Stimulated activated memory B cell treated with anti-CD40 and anti-IgM and Interleukin-4, amounts not matched to agents 10 μg/mL and 1 μg/mL and 100 μg/mL, for 72 hours (primary cell): ENCODE measurements around the gene KBTBD12.

Experiments used
- ATAC-seq: fragments of 150-1000 bp; cut with Tn5 transposase; 2 replicates; pipeline ENCODE4 v1.10.0; 2021
- H3K27ac Mint-ChIP-seq: one replicate; pipeline ENCODE4 v1.8.0; 2022; ENCODE audit warnings: mild to moderate bottlenecking, mixed read lengths
- H3K27me3 Mint-ChIP-seq: one replicate; pipeline ENCODE4 v1.8.0; 2022; ENCODE audit warnings: mixed read lengths
- H3K36me3 Mint-ChIP-seq: one replicate; pipeline ENCODE4 v1.8.0; 2022; ENCODE audit warnings: mixed read lengths
- H3K4me1 Mint-ChIP-seq: one replicate; pipeline ENCODE4 v1.8.0; 2022; ENCODE audit warnings: mixed read lengths
- H3K4me3 Mint-ChIP-seq: one replicate; pipeline ENCODE4 v1.8.0; 2022; ENCODE audit warnings: mild to moderate bottlenecking, moderate library complexity, mixed read lengths
- H3K9me3 Mint-ChIP-seq: one replicate; pipeline ENCODE4 v1.8.0; 2022; ENCODE audit warnings: mixed read lengths

The KBTBD12 gene

GRCh38 chr3:127999509-128000106 is 84.6 kb downstream of the KBTBD12 start:
- Mint-ChIP-seq H3K4me1 (no peaks in the 10 kb centered on the region), H3K36me3 (no peaks in the 10 kb centered on the region), H3K27me3 (peaks cover 12% of the 10 kb centered on the region), H3K9me3 (no peaks in the 10 kb centered on the region), H3K27ac (no peak overlapping the region), H3K4me3 (no peak overlapping the region)
- ATAC-seq, result no peak

GRCh38 chr3:128001576-128001975 is 86.5 kb downstream of the KBTBD12 start:
- Mint-ChIP-seq H3K9me3 (no peaks in the 10 kb centered on the region), H3K27ac (no peak overlapping the region), H3K27me3 (peaks cover 30% of the 10 kb centered on the region), H3K4me1 (no peaks in the 10 kb centered on the region), H3K36me3 (no peaks in the 10 kb centered on the region), H3K4me3 (no peak overlapping the region)
- peak; percentile 17 for ATAC-seq

GRCh38 chr3:128004661-128005060 is 89.6 kb downstream of the KBTBD12 start:
- H3K27me3 Mint-ChIP-seq, result peaks cover 36% of the 10 kb centered on the region
- no peaks in the 10 kb centered on the region for H3K36me3 Mint-ChIP-seq
- no peaks in the 10 kb centered on the region for H3K9me3 Mint-ChIP-seq
- ATAC-seq, result no peak
- H3K4me1 Mint-ChIP-seq, result no peaks in the 10 kb centered on the region
- H3K4me3 Mint-ChIP-seq, result no peak overlapping the region
- H3K27ac Mint-ChIP-seq, result no peak overlapping the region

- H3K9me3 Mint-ChIP-seq, result no peaks in the 10 kb centered on the region
- H3K4me1 Mint-ChIP-seq, result no peaks in the 10 kb centered on the region
- H3K27ac Mint-ChIP-seq, result no peak overlapping the region
- no peak overlapping the region for H3K4me3 Mint-ChIP-seq
- H3K36me3 Mint-ChIP-seq, result no peaks in the 10 kb centered on the region
- peaks cover 35% of the 10 kb centered on the region for H3K27me3 Mint-ChIP-seq
- ATAC-seq, result no peak
Measured at GRCh38 chr3:128006061-128007032, 91.3 kb downstream of the KBTBD12 start.

GRCh38 chr3:128007033-128007424 is 92.0 kb downstream of the KBTBD12 start:
- Mint-ChIP-seq H3K9me3 (no peaks in the 10 kb centered on the region), H3K36me3 (no peaks in the 10 kb centered on the region), H3K4me3 (no peak overlapping the region), H3K27me3 (peaks cover 41% of the 10 kb centered on the region), H3K27ac (no peak overlapping the region), H3K4me1 (no peaks in the 10 kb centered on the region)
- no peak for ATAC-seq

DNA sequence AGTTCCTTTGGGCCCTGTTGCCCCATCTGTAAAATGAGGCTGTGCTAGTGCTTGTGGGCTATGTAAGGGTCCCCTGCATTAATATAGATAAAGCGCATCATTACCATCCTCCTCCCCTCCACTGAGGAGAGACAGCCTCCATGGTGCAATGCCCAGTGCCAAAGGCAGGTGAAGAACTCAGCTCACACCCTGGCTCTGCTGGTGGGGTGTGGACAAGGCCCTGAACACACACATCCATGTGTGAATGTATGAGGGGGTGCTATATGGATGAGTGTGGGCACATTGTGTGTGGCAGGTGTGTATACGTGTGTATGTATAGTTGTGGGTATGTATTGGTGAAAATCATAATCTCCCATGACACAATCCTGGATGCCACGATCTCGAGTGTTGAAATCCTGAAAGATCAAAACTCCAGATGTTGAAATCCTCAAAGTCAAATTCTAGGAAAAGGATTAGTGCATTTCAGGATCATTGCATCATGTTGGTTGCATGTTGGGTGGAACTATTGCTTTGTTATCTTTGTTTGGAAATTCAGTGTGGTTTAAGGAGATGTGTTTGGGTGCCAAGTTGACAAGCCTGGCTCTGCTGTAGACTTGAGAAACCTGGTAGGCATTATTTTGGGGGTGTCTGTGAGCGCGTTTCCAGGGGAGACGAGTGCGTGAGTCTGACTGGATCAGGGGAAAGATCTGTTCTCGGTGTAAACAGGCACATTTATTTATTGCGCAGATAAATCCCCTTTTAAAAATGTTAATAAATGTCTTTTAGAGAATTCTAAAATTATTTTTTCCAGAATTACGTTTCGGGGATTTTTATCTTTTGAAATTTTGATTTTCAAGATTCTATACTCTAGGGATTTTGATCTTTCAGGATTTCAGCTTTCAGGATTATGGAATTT is 95.2 kb downstream of the KBTBD12 start:
- H3K9me3 Mint-ChIP-seq, result no peaks in the 10 kb centered on the region
- H3K27me3 Mint-ChIP-seq, result peaks cover 33% of the 10 kb centered on the region
- no peaks in the 10 kb centered on the region for H3K4me1 Mint-ChIP-seq
- ATAC-seq, result no peak
- no peak overlapping the region for H3K27ac Mint-ChIP-seq
- no peak overlapping the region for H3K4me3 Mint-ChIP-seq
- no peaks in the 10 kb centered on the region for H3K36me3 Mint-ChIP-seq

DNA sequence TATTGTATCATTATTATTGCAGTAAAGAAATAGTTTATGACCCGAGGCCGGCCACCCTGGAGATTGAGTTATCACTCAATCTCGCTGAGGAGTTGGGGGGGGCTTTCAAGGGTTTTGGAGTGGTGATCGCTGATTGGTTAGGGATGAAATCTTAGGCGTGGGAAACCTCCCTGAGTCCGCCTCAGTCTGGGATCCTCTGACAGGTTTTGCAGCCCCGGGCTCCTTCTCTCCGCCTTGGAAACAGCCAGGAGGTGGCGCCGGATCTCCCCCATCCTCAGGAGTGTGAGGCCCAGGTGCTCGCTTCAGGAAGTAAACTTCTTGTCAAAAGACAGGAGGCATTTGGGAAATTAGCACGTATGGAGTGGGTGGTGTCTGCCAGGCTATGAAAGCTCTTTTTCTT is 96.1 kb downstream of the KBTBD12 start:
- Mint-ChIP-seq H3K36me3 (no peaks in the 10 kb centered on the region), H3K4me3 (no peak overlapping the region), H3K27me3 (peaks cover 24% of the 10 kb centered on the region), H3K9me3 (no peaks in the 10 kb centered on the region), H3K27ac (no peak overlapping the region), H3K4me1 (no peaks in the 10 kb centered on the region)
- ATAC-seq, result no peak

DNA sequence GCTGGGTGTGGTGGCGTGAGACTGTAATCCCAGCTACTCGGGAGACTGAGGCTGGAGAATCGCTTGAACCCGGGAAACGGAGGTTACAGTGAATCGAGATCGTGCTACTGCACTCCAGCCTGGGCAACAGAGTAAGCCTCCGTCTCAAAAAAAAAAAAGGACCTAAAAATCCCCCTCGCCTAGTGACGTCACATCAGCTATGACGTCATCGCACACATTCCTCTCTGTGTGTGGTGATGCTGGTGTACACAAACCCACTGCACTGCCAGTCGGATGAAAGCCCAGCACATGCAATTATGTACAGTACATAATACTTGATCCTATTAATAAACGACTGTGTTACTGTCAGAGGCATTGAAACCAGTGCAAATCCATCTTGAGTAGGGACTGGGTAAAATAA is 97.0 kb downstream of the KBTBD12 start:
- Mint-ChIP-seq H3K9me3 (no peaks in the 10 kb centered on the region), H3K4me3 (no peak overlapping the region), H3K27ac (no peak overlapping the region), H3K36me3 (no peaks in the 10 kb centered on the region), H3K27me3 (peaks cover 17% of the 10 kb centered on the region), H3K4me1 (no peaks in the 10 kb centered on the region)
- no peak for ATAC-seq

DNA sequence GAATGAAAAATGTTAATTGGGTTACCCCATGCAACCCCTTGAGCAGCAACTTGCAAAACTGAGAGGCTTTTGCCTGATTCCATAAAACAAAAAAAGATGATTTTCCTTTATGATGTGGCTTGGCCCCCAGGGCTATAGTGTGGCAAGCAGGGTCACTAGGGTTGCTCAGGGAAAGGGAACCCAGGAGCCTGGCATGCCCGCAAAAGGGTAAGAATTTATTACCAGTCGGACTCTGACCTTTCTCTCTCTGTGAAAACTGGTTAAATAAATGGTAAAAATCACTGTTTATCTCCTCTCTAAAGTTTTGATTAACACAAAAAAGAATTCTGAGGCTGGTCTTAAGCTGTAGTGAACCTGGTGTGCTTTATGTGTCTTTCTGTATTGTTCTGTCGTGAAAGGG is 99.5 kb downstream of the KBTBD12 start:
- Mint-ChIP-seq H3K27ac (no peak overlapping the region), H3K4me1 (no peaks in the 10 kb centered on the region), H3K9me3 (no peaks in the 10 kb centered on the region), H3K4me3 (no peak overlapping the region), H3K27me3 (peaks cover 9% of the 10 kb centered on the region), H3K36me3 (no peaks in the 10 kb centered on the region)
- no peak for ATAC-seq

- H3K4me1 Mint-ChIP-seq, result no peaks in the 10 kb centered on the region
- H3K27ac Mint-ChIP-seq, result no peak overlapping the region
- ATAC-seq, result no peak
- H3K27me3 Mint-ChIP-seq, result peaks cover 4% of the 10 kb centered on the region
- no peak overlapping the region for H3K4me3 Mint-ChIP-seq
- no peaks in the 10 kb centered on the region for H3K9me3 Mint-ChIP-seq
- H3K36me3 Mint-ChIP-seq, result no peaks in the 10 kb centered on the region
Measured at GRCh38 chr3:128016502-128016901, 101.5 kb downstream of the KBTBD12 start.

DNA sequence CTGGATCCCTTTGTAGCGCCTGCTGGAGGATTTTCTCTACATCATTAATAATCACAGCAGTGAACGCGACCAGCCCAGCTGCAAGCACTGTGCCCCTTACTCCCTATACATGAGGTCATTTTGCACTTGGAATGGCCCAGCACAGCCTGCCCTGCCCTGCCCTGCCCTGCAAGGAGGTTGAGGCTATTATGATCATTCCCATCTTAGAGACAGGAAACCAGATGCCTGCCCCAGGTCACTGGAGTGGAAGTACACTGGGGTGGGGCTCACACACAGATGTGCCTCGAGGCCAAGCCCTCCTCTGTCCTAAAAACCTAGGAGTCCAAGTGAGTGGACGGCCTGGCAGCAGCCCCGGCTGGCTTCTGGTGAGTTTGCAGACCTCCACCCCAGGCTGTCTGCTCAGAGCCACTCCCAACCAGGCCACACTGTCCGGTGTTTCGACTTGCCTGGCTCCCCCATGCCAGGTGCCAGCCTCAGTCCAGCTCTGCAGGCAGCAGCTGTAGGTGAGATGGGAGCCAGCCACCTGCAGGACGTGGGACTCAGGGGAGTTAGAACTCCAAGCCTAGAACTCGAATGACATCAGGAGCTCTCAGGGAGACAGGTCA is 106.8 kb downstream of the KBTBD12 start:
- no peaks in the 10 kb centered on the region for H3K9me3 Mint-ChIP-seq
- no peak for ATAC-seq
- no peaks in the 10 kb centered on the region for H3K36me3 Mint-ChIP-seq
- peaks cover 37% of the 10 kb centered on the region for H3K27me3 Mint-ChIP-seq
- no peak overlapping the region for H3K27ac Mint-ChIP-seq
- no peaks in the 10 kb centered on the region for H3K4me1 Mint-ChIP-seq
- no peak overlapping the region for H3K4me3 Mint-ChIP-seq

- Mint-ChIP-seq H3K4me3 (no peak overlapping the region), H3K36me3 (no peaks in the 10 kb centered on the region), H3K27ac (no peak overlapping the region), H3K9me3 (no peaks in the 10 kb centered on the region), H3K4me1 (no peaks in the 10 kb centered on the region), H3K27me3 (peaks cover 9% of the 10 kb centered on the region)
- no peak for ATAC-seq
Measured at GRCh38 chr3:128033102-128033501, 118.1 kb downstream of the KBTBD12 start.

DNA sequence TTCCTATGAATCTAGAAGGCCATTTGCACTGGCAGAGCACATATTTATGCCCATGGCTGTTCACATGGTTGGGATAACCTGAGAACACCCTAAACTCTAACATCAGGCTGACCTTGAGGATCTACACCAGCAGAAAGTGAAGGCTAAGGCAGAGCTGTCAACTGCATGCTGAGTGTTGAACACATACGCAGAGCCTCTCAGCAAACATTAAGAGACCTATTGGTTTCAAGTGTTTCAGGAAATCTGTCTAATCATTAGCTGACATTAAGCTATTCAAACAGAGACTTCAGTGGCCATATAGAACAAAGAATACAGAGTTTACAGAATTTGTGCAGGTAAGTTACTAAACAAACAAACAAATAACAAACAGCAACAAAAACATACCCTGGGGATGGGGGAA is 121.1 kb downstream of the KBTBD12 start:
- Mint-ChIP-seq H3K27me3 (peaks cover 9% of the 10 kb centered on the region), H3K9me3 (no peaks in the 10 kb centered on the region), H3K36me3 (no peaks in the 10 kb centered on the region), H3K4me1 (no peaks in the 10 kb centered on the region), H3K27ac (no peak overlapping the region), H3K4me3 (no peak overlapping the region)
- ATAC-seq, result no peak
